HG02623 (cell line): ENCODE results near the gene FAM25G.
"Not testable (repeated sequence)": the region's sequence is repeated elsewhere in the genome, so short reads cannot be mapped to it uniquely, and the experiment has no call there.

Experiments
- ATAC-seq: cut with Tn5 transposase; IDR thresholded peaks from one replicate; pipeline ENCODE4 v1.9.1; 2021; ENCODE audit warnings: moderate library complexity; ENCODE audit not compliant: unreplicated experiment

The FAM25G gene

DNA sequence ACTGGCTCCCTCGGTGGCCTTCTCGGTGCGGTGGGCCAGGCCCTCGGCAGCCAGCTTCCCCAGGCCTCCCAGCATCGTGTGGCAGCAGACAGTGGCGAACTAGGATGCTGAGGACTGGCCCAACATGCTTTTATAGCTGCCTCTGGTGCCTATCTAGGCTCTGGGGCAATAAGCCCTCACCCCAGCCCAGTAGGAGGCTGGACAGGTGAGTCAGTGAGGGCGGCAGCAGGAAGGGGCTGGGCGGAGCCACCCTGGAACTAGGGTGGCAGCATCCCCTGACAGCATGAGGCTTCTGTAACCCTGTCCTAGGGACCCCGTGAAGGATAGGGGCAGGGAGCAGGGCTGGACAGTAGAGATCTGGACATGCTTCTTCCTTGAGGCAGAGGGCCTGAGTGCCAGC is at the start of gene FAM25G:
FAM25G (minus strand) TSS at position 101 of the 400 bp plus-strand sequence; CDS start at position 75, 26 bp downstream.
- not testable (repeated sequence) for ATAC-seq

DNA sequence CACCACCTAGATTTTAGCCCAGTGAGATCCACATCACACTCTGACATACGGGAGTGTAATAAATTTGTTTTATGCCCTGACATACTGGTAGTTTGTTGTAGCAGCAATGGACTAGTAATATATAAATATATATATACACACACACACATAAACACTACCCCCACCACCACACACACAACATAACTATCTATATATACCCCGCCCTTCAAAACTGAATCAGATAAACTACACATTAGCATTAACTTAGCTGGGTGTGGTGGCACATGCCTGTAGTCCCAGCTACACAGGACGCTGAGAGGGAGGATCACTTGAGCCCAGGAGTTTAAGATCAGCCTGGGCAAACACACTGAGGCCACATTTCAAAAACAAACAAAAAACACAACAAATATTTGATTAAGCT is 44.9 kb upstream of the FAM25G start:
- ATAC-seq = not testable (repeated sequence)

DNA sequence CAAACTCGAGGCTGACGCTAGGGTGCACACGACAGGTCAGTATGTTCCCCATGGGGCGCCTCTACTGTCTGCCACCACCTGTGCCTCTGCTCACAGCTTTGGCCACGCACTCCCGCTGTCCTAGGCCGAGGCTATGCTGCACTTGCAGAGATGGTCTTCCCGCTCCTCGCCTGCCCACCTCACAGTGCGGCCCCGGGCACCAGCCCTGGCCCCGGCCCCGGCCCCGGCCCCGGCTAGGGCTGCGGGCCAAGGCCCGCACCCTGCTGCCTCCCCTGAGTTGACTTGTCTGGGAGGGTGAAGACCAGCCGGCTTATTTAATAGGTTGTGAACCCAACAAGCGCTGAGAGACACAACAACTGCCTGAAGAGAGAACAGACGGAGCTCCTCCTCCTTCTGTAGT is 32.0 kb upstream of the FAM25G start, which contains the start of gene AGAP9:
AGAP9 (minus strand) TSS at position 164 of the 400 bp plus-strand sequence; CDS start at position 52, 112 bp downstream.
- ATAC-seq = not testable (repeated sequence)

DNA sequence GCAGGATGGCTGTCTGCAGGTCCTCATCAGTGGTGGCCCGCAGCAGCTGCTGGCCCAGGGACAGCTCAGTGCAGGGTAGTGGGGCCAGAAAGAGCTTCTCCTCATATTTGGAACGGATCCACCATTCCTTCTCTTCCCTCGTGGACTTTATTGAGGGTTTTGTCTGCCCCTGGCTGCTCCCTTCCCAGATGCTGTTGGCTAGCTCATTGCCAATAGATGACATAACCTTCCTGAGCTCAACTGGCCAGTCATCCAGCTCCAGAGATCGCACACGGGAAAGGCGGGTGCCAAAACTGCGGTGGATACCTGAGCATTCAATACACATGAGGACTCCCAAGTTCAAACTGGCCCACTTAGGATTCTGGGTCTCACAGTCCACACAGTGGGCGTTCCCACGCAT is 10.8 kb upstream of the FAM25G start:
- not testable (repeated sequence) for ATAC-seq

DNA sequence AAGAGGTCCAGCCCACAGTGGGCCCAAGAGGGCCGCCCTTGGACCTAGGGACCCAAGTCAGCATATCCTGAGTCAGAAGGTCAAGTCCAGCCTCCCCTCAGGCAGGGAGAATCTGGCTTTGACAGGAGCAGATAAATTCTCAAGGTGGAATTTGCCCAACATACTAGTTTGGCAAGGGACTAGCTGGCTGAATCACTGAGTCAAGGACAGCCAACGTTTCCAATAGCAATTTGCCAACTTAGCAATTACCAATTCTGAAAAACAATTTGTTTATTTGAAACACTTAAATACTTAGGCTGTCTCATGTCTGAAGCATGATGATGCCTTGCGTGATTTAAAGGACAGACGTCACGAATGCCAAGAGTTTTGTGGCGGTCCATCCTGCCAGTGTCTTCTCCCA is 2.7 kb upstream of the FAM25G start:
- not testable (repeated sequence) for ATAC-seq

GRCh38 chr10:47489630-47490029 is 1.9 kb downstream of the FAM25G start:
- ATAC-seq = not testable (repeated sequence)

DNA sequence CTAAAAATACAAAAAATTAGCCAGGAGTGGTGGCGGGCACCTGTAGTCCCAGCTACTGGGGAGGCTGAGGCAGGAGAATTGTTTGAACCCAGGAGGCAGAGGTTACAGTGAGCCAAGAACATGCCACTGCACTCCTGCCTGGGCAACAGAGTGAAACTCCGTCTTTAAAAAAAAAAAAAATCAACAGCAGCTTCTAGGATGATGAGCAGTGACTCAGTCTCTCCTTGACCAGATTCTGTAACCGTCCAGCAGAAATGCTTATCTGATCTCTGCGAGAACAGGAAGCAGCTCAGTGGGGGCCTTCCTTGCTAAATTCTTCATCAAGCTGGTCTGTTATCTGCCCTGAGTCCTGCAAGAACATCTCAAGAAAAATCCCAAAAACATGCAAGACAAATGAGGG is 5.6 kb downstream of the FAM25G start:
- ATAC-seq = not testable (repeated sequence)

DNA sequence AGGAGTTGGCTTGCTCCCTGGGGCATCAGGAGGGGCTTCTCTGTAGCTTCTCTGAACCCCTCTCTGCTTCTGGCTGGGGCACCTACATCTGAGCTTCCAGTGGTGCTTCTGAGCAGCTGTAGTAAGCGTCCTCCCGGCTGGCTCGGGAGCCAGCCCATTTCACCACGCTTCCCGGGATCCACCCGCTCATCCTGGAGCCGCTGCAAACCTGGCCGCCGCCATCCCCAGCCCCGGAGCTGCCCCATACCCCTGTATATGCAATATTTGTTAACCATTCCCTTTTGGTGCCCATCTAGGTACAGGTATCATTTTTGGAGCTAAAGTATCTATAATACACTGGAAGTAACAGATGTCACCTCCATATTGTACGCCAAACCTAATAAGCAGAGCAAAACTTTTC is 6.7 kb downstream of the FAM25G start:
- not testable (repeated sequence) for ATAC-seq

DNA sequence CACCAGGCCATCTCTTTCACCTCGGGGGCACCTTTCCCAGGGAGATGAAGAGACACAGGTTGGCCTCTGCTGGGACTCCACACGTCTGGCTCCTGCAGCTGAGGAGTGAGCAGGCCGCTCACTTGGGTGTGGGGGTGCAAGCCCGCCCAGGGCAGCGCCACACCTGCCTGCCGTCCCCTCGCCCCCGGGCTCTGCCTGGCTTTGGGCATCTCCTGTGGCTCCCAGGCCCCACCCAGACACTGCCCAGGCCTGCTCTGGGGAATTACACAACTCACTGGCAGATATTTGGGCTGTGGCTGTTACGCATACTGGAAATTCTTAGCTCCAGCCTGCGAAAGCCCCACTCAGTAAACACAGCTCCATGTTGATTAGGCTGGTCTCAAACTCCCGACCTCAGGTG is 7.6 kb downstream of the FAM25G start, which contains the start of gene ANXA8:
ANXA8 (minus strand) TSS at position 193 of the 400 bp plus-strand sequence; CDS start at position 11, 182 bp downstream.
- not testable (repeated sequence) for ATAC-seq

GRCh38 chr10:47482367-47482766 is 9.1 kb downstream of the FAM25G start:
- not testable (repeated sequence) for ATAC-seq

GRCh38 chr10:47481768-47482181 is 9.7 kb downstream of the FAM25G start:
- not testable (repeated sequence) for ATAC-seq

DNA sequence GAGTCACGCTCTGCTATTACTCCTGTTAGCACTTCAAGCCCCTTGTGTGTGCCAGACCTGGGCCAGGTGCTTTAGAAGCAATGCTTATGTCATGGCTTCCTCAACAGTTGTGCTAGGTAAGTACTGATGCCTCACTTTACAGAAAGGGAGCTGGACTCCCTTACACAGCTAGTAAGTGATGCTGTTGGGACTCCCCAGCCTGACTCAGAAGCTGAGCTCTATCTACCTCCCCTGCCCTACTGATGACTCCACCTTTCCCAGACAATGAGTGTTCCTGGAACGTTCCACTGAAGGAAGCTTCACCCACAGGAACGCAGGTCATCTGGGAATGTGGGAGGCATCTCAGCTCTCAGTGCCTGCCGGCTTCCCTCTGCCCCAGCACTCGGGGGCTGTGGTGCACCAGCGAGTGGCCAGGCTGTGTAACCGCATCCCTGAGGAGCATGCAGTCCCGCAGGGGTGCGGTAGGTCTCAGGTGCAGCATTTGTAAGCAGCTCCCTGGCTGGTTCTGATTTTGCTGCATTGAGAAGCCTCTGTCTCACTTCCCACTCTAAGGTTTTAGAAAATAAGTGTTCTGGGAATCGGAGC is 10.2 kb downstream of the FAM25G start:
- not testable (repeated sequence) for ATAC-seq

DNA sequence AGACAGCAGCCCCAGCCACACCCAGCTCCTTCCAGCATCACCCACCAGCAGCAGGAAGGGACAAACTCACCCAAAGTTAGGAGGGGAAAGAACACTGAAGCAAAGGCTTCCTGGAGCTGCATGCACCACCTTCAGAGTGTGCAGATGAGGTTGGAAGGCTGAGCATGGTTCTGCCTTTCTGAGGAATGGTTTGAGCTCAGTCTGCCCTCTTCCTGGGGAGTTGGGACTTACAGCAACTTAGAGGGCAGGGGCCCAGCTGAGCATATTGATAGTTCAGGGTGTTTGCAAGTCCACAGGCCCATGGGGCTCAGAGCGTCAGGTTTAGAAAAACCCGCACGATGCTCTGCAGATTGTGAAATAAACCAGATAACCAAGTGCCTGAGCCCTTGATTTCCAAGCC is 11.4 kb downstream of the FAM25G start:
- not testable (repeated sequence) for ATAC-seq

GRCh38 chr10:47478114-47478513 is 13.4 kb downstream of the FAM25G start:
- not testable (repeated sequence) for ATAC-seq

DNA sequence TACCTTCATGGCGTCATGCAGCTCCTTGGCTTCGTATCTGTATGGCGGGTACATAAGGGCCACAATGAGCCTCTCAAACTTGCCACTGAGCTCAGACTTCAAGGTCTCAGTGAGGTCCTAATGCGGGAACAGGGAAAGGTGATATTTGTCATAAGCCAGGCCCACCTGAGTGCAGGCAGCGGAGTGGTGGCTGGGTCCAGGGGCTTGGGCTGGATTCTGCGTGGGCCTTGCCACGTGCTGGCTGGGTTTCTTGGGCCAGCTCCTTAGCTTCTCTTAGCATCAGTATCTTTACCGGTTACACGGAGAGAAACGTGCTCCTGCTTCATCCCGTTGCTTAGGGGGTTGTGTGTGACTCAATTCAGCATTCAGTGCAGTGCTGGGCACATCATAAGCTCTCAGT is 14.4 kb downstream of the FAM25G start:
- not testable (repeated sequence) for ATAC-seq

DNA sequence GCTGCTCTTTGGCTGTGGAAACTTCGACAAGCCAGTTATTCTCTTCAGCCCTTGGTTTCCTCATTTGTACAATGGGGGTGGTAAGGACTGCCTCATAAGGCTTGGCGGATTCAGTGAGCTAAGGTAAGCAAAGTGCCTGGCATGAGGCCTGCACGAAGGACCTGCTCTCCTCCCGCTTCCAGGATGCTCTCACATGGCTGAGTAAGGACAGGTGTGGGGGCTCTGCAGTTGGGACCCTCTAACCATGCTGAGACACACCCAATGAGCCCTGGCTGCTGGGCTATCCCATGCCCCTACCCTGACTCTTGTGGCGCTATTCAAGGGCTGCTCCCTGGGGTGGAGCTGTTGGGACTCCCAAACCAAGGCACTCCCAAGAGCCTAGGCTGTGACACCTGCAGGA is 16.4 kb downstream of the FAM25G start:
- not testable (repeated sequence) for ATAC-seq

DNA sequence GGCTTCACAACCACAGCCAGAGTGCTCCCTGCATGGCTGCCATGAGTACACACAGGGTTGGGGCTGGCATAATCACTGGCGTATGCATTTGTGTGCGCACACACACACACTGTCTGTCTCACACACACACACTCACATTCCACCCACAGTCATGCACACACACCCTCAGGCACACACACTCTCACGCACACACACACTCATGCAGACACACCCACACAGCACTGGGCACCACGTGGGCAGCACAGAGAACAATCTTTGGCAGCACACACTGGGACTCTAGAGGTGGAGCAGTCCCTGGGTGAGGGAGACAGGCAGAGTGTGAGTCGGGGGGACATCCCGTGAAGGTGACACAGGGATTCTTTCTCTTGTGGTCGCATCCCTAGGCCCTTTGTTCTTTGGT is 18.0 kb downstream of the FAM25G start:
- ATAC-seq = not testable (repeated sequence)

GRCh38 chr10:47472647-47473046 is 18.9 kb downstream of the FAM25G start:
- ATAC-seq = not testable (repeated sequence)

DNA sequence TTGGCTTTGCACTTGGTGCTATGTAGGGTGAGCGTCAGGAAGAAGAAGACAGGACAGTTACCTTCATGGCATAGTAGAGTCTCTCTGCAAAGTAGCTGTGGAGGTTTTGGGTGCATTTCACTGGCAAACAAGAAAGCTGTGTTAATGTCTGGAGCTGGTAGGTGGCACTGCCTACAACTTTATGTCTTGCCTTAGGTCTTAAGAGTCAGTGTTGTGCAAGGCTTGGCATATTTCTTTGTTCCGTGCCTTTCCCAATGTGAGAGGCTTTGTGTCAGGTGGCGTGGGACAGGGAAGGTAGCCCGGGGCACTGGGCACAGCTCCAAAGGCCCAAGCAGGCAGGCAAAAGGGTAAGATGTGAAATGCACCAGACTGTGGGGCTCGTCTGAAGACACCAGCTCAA is 19.4 kb downstream of the FAM25G start:
- ATAC-seq = not testable (repeated sequence)

DNA sequence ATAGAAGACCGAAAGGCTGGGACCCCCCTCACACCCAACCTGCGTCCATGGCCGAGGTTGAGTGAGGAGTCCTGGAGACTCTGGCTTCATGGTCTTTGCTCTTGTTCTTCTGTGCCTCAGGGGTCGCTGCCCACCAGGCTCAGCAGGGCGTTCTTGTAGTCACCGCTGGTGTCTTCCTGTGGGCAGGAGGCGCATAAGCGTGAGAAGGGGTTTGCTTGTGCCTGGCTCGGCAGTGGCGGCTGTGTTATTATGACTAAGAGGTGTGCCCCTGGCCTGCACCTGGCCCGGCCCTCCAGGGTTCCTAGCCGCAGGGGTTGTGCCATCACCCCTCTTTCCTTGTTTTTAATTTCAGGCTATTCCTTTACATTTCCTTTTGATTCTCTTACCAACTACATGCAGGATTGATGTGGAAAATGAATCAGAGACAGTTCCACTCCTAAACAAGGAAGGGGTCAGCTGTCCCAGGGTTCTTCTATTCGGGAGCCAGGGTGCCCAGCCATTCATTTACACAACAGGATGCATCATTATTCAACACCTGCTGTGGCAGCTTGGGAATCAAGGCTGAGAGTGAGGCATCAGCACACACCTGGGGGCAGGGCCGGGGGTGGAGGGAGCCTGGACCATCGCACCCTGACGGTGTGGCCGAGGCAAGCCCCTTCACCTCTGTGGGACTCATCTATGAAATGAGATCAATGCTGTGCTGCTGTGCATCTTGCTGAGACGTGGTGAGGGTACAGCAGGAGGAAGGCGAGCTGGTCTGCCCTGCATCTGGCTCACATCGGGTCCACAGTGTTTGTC is 22.6 kb downstream of the FAM25G start:
- ATAC-seq = not testable (repeated sequence)

GRCh38 chr10:47467957-47468356 is 23.5 kb downstream of the FAM25G start:
- ATAC-seq = not testable (repeated sequence)

DNA sequence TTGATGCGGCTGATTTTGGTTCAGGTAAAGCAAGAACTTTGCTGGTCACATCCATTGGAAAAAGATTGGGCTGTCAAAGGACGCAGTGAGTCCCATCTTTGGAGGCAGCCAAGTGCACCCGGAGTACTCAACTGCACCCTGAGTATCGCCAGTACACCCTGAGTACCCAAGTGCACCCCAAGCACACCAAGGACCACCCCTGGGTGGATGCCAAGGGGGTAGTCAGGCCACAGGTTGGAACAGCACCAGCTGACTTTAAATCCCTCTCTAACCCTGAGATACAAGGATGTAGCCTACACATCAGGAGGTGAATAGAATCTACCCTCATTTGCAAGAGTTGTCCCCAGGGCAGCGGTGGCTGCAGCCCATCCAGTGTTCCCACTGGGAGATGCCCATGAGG is 24.0 kb downstream of the FAM25G start:
- ATAC-seq = not testable (repeated sequence)
